Adrenal gland (tissue), 12 donors: ENCODE results near the gene IL1RL1. TPM values are rescaled to one million over a fixed set of nuclear protein-coding genes. Genes with fewer than 3 reads are reported as not detected.

Experiments
- DNase-seq, 7 donors: peaks; one replicate each; pipeline ENCODE4 v3.0.0-alpha.2; 2019 to 2020
- H3K27ac ChIP-seq, 5 donors: fragments of 200-600 bp; sonication (generic) in 4 of 5; 1 replicate in 3 of 5; 2 replicates in 2 of 5; pipeline versions ENCODE4 v1.5.1 to v1.8.0; 2016 to 2020; ENCODE audit warnings: mild to moderate bottlenecking in 1 of 5
- H3K27me3 ChIP-seq: fragments of 200-600 bp; 2 replicates; pipeline ENCODE4 v1.8.0; 2021
- H3K36me3 ChIP-seq, 2 donors: fragments of 200-600 bp; replicated peaks in 1 of 2; 1 replicate in 1 of 2; 2 replicates in 1 of 2; pipeline versions ENCODE4 v1.5.1 to v1.8.0; 2018 to 2022
- H3K4me1 ChIP-seq, 2 donors: fragments of 200-600 bp; replicated peaks in 1 of 2; 1 replicate in 1 of 2; 2 replicates in 1 of 2; pipeline versions ENCODE4 v1.5.1 to v1.8.0; 2018 to 2021
- H3K4me3 ChIP-seq, 4 donors: fragments of 200-600 bp; sonication (generic) in 3 of 4; one replicate each; pipeline ENCODE4 v1.5.1; 2016 to 2018
- H3K9me3 ChIP-seq, 3 donors: fragments of 200-600 bp; sonication (generic) in 1 of 3; replicated peaks in 1 of 3; 1 replicate in 2 of 3; 2 replicates in 1 of 3; pipeline versions ENCODE4 v1.5.1 to v1.8.0; 2016 to 2021
- POLR2A ChIP-seq, 2 donors: fragments of 450-650 bp; IDR thresholded peaks; one replicate each; pipeline ENCODE4 v1.6.1; 2017; ENCODE audit warnings: antibody characterized with exemption in 2 of 2, mild to moderate bottlenecking in 2 of 2, moderate library complexity in 1 of 2
- WGBS, 4 donors: extraction: QIAGEN DNeasy Blood & Tissue Kit in 2 of 4; methylation state at CpG; one replicate each; pipeline versions ENCODE4 v1.1.5 to v1.1.7; 2013 to 2017; 5-methylcytosine and 5-hydroxymethylcytosine counted together
- intact Hi-C, 2 donors: fragments of 100-400 bp; cut with DNase I; formaldehyde crosslinking; loops; one replicate each; pipeline versions ENCODE4 v1.14.1 to v1.15.0; 2022 to 2023
- polyA plus RNA-seq, 3 donors: library from polyadenylated mRNA; stranded (reverse); fragments of 200-250 nt in 2 of 3; fragments of 350-450 nt in 1 of 3; fragmentation: Illumina TruSeq in 1 of 3; extraction: RNeasy Lipid Tissue Mini Kit (QIAGEN cat#74804) in 1 of 3; gene quantifications; one replicate each; pipeline ENCODE4 v1.2.3, GENCODE V29; 2013 to 2014
- total RNA-seq, 9 donors: library from RNA; depleted of rRNA in 4 of 9; stranded (reverse); fragments of >200 nt in 4 of 9; fragments of 120-200 nt in 1 of 9; fragmentation: NEBNext Ultra II Directional in 1 of 9; extraction: Animal tissue kit (Norgen Biotek cat#: 25700) in 1 of 9; gene quantifications; one replicate each; pipeline versions ENCODE4 v1.1.0 to v1.2.4, GENCODE V29; 2013 to 2023
- TF ChIP-seq, protein P1 (sequence below), 6 experiments: fragments of 450-650 bp in 4 of 6; fragments of 200-600 bp in 2 of 6; sonication (generic) in 1 of 6; IDR thresholded peaks; 1 replicate in 5 of 6; 2 replicates in 1 of 6; pipeline versions ENCODE4 v1.5.1 to v1.8.0; 2016 to 2021; ENCODE audit warnings: antibody characterized with exemption in 6 of 6, mild to moderate bottlenecking in 2 of 6, moderate library complexity in 1 of 6
- donor health status: healthy with polysubstance abuse.
- donor health status: Bipolar disorder and iron deficiency.
- donor health status: DM: yes; HTN: yes; CAD: no.
- donor health status: DM: no; HTN: no; CAD: no.
- donor health status: DM: no; HTN: no; CAD: no.
- donor health status: DM: yes; HTN: yes; CAD: no.

The IL1RL1 gene
- total and polyA plus RNA-seq, 12 donors: 2.1 to 74.8 (median 23.4) TPM

GRCh38 chr2:102296449-102296848 is 14.9 kb upstream of the IL1RL1 start:
- no peak overlapping the region for H3K4me3 ChIP-seq
- no peaks in the 10 kb centered on the region for H3K9me3 ChIP-seq
- TF ChIP-seq, protein P1, sequence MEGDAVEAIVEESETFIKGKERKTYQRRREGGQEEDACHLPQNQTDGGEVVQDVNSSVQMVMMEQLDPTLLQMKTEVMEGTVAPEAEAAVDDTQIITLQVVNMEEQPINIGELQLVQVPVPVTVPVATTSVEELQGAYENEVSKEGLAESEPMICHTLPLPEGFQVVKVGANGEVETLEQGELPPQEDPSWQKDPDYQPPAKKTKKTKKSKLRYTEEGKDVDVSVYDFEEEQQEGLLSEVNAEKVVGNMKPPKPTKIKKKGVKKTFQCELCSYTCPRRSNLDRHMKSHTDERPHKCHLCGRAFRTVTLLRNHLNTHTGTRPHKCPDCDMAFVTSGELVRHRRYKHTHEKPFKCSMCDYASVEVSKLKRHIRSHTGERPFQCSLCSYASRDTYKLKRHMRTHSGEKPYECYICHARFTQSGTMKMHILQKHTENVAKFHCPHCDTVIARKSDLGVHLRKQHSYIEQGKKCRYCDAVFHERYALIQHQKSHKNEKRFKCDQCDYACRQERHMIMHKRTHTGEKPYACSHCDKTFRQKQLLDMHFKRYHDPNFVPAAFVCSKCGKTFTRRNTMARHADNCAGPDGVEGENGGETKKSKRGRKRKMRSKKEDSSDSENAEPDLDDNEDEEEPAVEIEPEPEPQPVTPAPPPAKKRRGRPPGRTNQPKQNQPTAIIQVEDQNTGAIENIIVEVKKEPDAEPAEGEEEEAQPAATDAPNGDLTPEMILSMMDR (IDR thresholded peaks at IDR 0.05): no peak
- no peak for TF ChIP-seq POLR2A (IDR thresholded peaks at IDR 0.05)
- intact Hi-C loops: no loop called here
- H3K36me3 ChIP-seq: no peaks in the 10 kb centered on the region
- DNase-seq: no peak
- peaks cover 15% of the 10 kb centered on the region for H3K27me3 ChIP-seq
- H3K4me1 ChIP-seq: no peaks in the 10 kb centered on the region
- H3K27ac ChIP-seq: no peak overlapping the region

- no peak overlapping the region for H3K27ac ChIP-seq
- no peak overlapping the region for H3K4me3 ChIP-seq
- no peak for DNase-seq
- no peaks in the 10 kb centered on the region for H3K9me3 ChIP-seq
- peaks cover 17% of the 10 kb centered on the region for H3K27me3 ChIP-seq
- no peaks in the 10 kb centered on the region for H3K36me3 ChIP-seq
- 66 to 72% (median 68%) methylated on average over 3 of the region's 3 CpGs for WGBS, 4 donors
- H3K4me1 ChIP-seq: no peaks in the 10 kb centered on the region
- TF ChIP-seq, protein P1 (IDR thresholded peaks at IDR 0.05): no peak
- intact Hi-C loops: no loop called here
Measured at GRCh38 chr2:102297891-102298290, 13.5 kb upstream of the IL1RL1 start.

DNA sequence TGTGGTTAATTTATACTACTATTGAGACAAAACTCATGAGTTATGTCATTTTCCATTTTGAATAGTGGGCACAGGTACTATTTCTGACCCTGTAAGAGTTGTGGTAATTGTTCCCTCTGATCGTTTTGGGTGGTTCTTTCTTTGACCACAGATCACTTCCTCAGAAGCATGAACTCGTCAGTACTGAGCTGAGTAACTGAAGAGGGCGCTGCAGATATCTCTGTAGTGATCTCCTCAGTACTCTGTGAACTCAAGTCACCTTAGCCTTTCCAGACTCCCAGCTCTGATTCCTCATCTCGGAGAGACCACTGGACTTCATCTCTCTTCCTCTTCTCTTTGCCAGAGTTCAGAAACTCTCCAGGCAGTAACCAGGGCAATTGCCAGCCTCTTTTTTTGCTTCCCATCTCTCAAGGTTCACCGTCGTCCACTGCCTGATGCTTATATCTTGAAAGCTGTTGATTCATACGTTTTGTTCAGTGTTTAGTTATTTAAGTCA is 9.4 kb upstream of the IL1RL1 start:
- H3K4me3 ChIP-seq: no peak overlapping the region
- DNase-seq: peak in 3 of 7 donors; percentile 16 to 62 (median 43)
- intact Hi-C loops: no loop called here

DNA sequence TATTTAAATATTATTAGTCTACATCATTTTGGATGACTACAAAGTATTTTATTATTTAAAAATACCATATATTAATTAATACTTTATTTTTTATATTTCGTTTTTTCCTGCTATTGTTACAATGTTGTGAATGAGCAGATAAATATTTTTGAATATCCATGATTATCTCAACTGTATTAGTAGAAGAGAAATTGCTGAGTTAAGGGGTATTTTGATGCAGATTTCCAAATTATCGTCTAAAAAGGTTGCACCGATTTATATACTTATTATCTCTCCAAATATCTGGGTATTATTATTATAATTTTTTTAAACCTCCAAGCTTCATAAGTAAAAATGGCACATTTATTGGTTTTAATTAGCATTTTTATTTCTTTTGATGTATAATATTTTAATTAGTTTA is 8.9 kb upstream of the IL1RL1 start:
- Histone ChIP-seq H3K4me1 (no peaks in the 10 kb centered on the region), H3K27me3 (peaks cover 17% of the 10 kb centered on the region)

More for the DNA sequence above, 9.4 kb upstream of the IL1RL1 start:
- Histone ChIP-seq H3K9me3 (no peaks in the 10 kb centered on the region), H3K4me1 (no peaks in the 10 kb centered on the region), H3K27ac (no peak overlapping the region), H3K27me3 (peaks cover 17% of the 10 kb centered on the region), H3K36me3 (no peaks in the 10 kb centered on the region)
- TF ChIP-seq, protein P1 (IDR thresholded peaks at IDR 0.05): peak in 2 of 6 experiments; percentile 17 to 18
- no peak for TF ChIP-seq POLR2A (IDR thresholded peaks at IDR 0.05)
- 16 to 21% (median 21%) methylated on average over 7 of the region's 7 CpGs for WGBS, 4 donors

More for the DNA sequence above, 8.9 kb upstream of the IL1RL1 start:
- TF ChIP-seq POLR2A (IDR thresholded peaks at IDR 0.05): no peak
- TF ChIP-seq, protein P1 (IDR thresholded peaks at IDR 0.05): no peak
- Histone ChIP-seq H3K27ac (no peak overlapping the region), H3K4me3 (no peak overlapping the region), H3K9me3 (no peaks in the 10 kb centered on the region), H3K36me3 (no peaks in the 10 kb centered on the region)
- intact Hi-C loops: no loop called here
- 73 to 81% (median 77%) methylated on average over 3 of the region's 3 CpGs for WGBS, 4 donors
- no peak for DNase-seq
